HG02973 (cell line): ENCODE results near the gene NLGN4X.

Source experiments
- ATAC-seq: cut with Tn5 transposase; IDR thresholded peaks from one replicate; pipeline ENCODE4 v1.9.1; 2021; ENCODE audit warnings: moderate library complexity; ENCODE audit not compliant: unreplicated experiment

NLGN4X gene

GRCh38 chrX:6159468-6159867 is 69.2 kb downstream of the NLGN4X start:
- ATAC-seq = no peak

GRCh38 chrX:6151971-6152370 is 76.7 kb downstream of the NLGN4X start:
- ATAC-seq = no peak

GRCh38 chrX:6149060-6149872 is 79.4 kb downstream of the NLGN4X start:
- ATAC-seq = no peak

GRCh38 chrX:6134255-6134654 is 94.4 kb downstream of the NLGN4X start:
- no peak for ATAC-seq

- no peak for ATAC-seq
Measured at GRCh38 chrX:6132970-6133369, 95.7 kb downstream of the NLGN4X start.

GRCh38 chrX:6131287-6131686 is 97.4 kb downstream of the NLGN4X start:
- no peak for ATAC-seq

- ATAC-seq = no peak
Measured at GRCh38 chrX:6129195-6129594, 99.5 kb downstream of the NLGN4X start.

- ATAC-seq = no peak
Measured at GRCh38 chrX:6120329-6120728, 108.3 kb downstream of the NLGN4X start.

GRCh38 chrX:6095469-6095868 is 133.2 kb downstream of the NLGN4X start:
- ATAC-seq = no peak

GRCh38 chrX:6074532-6074931 is 154.1 kb downstream of the NLGN4X start:
- no peak for ATAC-seq

GRCh38 chrX:6071731-6072130 is 156.9 kb downstream of the NLGN4X start:
- no peak for ATAC-seq

GRCh38 chrX:6067600-6067999 is 161.1 kb downstream of the NLGN4X start:
- no peak for ATAC-seq

- ATAC-seq = no peak
Measured at GRCh38 chrX:6053141-6053540, 175.5 kb downstream of the NLGN4X start.

- no peak for ATAC-seq
Measured at GRCh38 chrX:6052111-6052745, 176.4 kb downstream of the NLGN4X start.

- no peak for ATAC-seq
Measured at GRCh38 chrX:6049132-6049531, 179.5 kb downstream of the NLGN4X start.

GRCh38 chrX:6041630-6042029 is 187.0 kb downstream of the NLGN4X start:
- no peak for ATAC-seq

GRCh38 chrX:6029014-6029413 is 199.7 kb downstream of the NLGN4X start:
- ATAC-seq = no peak

GRCh38 chrX:6026980-6027379 is 201.7 kb downstream of the NLGN4X start:
- ATAC-seq = no peak

GRCh38 chrX:6026429-6026828 is 202.2 kb downstream of the NLGN4X start:
- no peak for ATAC-seq

GRCh38 chrX:6024204-6024603 is 204.5 kb downstream of the NLGN4X start:
- ATAC-seq = no peak

- no peak for ATAC-seq
Measured at GRCh38 chrX:6021316-6022091, 207.2 kb downstream of the NLGN4X start.

- no peak for ATAC-seq
Measured at GRCh38 chrX:6019076-6019475, 209.6 kb downstream of the NLGN4X start.
